Stimulated activated CD4-positive, alpha-beta T cell treated with anti-CD3 and anti-CD28 coated beads, Interleukin-1b, Interleukin-23, amount 100 ng/mL, for 4 hours (primary cell): ENCODE measurements around the gene LRRC7.
"Not testable (repeated sequence)": the region's sequence is repeated elsewhere in the genome, so short reads cannot be mapped to it uniquely, and the experiment has no call there.

Experiments used
- DNase-seq, 2 donors: peaks; one replicate each; pipeline ENCODE4 v3.0.0-alpha.2; 2020; ENCODE audit warnings: low read depth in 2 of 2

LRRC7 gene

DNA sequence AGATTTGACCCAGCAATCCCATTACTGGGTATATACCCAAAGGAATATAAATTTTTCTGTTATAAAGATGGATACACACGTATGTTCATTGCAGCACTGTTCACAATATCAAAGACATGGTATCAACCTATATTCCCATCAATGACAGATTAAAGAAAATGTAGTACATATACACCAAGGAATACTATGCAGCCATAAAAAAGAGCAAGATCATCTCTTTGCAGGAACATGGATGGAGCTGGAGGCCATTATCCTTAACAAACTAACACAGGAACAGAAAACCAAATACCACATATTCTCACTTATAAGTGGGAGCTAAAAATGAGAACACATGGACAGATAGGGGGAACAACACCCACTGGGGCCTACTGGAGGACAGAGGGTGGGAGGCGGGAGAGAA, 394.7 kb downstream of the LRRC7 start:
- not testable (repeated sequence) for DNase-seq

DNA sequence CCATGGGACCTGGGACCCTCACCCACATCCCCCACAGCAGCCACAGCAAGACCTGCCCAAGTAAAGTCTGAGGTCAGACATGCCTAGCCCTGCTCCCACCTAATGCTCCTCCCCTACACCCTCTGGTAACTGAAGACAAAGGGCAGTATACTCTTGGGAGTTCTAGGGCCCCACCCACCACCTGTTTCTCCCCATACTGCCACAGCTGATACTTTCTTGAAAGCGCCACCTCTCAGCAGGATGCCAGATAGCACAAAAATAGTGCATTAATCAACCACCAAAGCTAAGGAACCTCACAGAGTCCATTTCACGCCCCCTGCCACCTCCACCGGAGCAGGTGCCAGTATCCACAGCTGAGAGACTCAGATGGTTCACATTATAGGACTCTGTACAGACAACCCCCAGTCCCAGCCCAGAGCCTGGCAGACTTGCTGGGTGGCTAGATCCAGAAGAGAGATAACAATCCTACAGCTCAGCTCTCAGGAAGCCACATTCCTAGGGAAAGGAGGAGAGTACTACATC, 399.6 kb downstream of the LRRC7 start:
- DNase-seq: no peak

DNA sequence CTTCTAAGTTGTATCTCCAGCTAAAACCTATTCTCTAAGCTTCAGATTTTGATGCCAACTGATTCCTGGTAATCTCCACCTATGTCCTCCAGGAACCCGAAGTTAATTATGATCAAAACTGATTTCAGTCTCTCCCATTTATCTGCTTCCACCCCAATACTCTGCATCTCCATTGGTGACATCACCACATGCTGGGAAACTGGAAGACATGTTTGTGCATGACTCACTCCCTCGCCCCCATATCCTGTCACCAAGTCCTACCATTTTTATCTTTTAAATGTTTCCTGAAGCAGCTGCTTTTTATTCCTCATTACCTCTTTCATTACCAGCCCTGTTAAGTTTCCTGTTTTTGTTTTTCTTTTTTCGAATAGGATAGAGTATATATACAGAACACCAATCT, 409.2 kb downstream of the LRRC7 start:
- DNase-seq: no peak

DNA sequence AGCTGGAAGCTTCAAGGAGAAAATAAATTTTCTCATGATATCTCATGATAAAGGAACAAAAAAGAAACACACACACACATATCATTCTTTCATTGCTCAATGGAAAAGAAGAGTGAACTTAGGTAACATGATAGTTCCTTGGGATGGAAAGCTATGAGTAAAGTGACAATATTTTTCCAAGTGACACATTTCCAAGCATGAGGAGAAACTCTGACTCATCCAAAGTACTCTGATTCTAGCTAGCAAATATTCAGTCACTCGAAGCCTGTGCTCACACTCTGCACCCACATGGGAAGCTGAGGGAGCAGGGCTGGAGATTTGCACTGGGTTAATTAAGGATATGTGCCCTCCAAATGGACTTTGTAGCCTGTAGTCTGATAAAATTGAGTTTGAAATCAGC, 415.3 kb downstream of the LRRC7 start:
- no peak for DNase-seq

GRCh38 chr1:69985376-69985775, 417.7 kb downstream of the LRRC7 start:
- no peak for DNase-seq

DNA sequence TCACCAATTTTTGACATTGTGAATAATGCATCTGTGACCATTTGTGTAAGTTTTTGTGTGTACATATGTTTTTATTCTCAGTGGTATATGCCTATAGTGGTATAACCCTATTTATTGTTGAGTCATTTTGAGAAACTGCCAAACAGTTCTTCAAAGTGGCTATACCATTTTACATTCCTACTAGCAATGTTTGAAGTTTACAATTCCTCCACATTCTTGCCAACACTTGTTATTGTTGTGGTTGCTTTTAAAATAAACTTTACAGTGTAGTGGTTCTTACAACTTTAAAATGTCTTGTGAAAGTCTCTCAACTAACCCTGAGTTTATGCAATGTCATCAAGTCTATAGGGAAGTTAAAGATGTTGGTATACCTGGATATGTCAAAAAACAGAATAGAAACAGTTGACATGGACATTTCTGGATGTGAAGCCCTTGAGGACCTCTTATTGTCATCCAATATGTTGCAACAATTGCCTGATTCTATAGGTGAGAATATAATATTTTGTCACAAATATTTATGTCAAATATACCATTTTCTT, 418.2 kb downstream of the LRRC7 start:
- no peak for DNase-seq

DNA sequence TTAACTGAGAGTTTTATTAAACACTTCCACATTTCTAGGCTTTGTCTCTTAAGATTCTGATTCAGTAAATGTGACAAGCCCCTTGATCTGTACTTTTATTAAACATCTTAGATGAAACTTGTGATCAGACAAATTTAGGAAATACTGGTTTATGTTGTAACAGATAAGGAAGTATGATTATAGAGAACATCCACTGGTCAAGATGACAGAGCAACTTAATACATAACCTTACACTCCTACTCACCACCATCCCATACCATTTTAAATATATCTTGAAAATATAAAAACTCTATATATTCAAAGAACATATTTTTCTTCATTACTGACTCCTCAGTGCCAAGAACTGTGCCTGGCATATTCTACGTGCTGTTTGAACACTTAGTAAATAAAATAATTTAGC, 420.2 kb downstream of the LRRC7 start:
- DNase-seq: no peak

DNA sequence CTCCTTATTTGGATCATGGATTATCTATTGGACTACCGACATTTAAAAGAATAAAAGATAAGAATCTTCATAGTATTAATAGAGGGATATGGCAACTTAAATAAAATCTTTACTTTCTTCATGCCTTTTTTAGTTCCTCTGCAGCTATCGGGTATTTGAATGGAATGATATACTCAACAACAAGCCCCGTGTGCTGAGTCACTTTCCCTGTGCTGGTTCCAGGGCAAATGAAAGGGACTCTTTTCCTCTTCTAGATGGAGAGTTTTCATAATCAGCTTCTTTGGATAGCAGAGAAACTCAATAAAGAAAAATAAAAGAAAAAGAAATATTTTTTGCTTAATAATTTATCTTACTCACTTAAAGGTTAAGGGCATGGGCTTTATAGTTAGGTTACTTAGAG, 423.9 kb downstream of the LRRC7 start:
- no peak for DNase-seq

DNA sequence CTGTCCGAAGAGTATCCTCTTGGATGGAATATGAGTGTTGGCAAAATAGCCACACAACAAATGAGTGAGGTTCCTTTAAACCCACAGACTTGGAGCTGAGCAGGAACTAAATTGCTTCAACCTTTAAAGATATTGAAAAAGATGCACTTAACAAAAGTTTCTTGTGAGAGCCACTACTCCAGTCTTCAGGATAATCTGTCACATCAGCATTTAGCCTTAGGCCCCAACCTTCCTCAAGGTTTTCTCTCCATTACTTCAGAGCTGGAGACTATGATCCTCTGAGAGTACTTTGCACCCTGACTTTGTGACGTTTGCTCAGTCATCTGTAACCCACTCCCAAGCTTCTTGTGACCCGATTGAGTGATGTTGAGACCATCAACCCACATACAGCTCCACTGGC, 424.9 kb downstream of the LRRC7 start:
- no peak for DNase-seq

GRCh38 chr1:69993810-69994209, 426.1 kb downstream of the LRRC7 start:
- DNase-seq: no peak

GRCh38 chr1:69994241-69994640, 426.5 kb downstream of the LRRC7 start:
- DNase-seq: no peak

DNA sequence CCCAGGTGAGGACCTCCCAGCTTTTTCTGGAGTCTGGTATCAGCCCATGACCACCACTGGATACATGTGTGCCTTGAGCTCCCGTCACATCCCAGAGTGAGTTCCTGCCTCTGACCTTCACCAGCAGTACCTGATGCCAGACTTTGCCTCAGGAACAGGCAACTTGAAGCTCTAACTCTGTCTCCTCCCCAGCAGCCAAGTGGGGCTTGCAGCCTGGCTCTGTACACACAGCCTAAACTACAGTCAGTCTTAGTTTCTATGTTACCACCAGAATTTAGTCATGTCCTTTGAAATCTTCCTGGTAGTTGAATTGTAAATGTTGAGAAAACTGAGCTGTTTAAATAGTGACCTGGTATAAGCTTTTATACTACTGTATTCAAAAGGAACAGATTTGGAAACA, 431.1 kb downstream of the LRRC7 start:
- no peak for DNase-seq

- no peak for DNase-seq
These were observed 435.6 kb downstream of the LRRC7 start for GRCh38 chr1:70003211-70003908.

DNA sequence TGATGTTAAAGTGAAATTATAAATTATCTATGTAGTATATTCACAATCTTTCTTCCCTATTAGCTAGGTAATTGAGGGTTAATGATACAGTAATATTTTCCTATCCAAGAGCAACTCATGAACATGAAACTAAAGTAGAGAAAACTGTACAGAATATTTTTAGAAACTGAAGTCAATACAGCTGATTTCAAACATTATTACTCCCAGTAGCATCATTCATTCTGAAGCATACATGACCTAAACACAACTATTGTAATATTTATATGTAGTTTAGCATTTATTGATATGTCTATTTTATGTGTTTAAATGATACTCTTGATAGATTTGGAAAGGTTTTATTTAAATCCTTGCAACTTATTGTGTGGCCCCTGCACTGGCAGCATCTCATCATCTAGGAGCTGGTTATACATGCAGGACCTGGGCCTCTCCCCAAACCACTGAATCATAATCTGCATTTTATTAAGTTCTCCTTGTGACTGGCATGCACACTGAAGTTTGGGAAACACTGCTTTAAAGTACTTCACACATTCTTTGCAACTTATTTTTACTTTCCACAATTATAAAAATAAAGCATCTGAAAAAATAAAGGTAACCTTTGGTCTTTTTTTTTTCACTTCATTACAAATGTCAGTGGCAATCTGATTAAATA, 437.8 kb downstream of the LRRC7 start:
- no peak for DNase-seq

- DNase-seq: no peak
These were observed 440.9 kb downstream of the LRRC7 start for GRCh38 chr1:70008660-70009059.

- no peak for DNase-seq
These were observed 450.0 kb downstream of the LRRC7 start for GRCh38 chr1:70017770-70018169.

DNA sequence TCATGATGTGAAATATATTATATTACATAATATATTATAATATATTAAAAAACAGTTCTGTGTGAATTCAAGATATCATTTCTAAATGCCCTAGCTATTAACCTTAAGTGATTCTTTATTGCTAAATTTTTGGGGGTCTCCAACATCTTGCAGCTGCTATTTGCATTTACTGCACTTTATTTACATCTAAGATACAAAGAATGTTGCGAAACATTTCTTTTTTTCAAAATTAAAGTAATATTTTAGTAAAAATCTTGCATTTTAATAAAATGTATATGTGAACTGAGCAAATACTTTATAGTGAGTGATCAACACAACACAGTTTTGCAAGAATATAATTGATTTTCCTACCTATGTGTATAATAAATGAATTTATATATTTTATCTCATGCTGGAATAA, 456.6 kb downstream of the LRRC7 start:
- DNase-seq: no peak

GRCh38 chr1:70025052-70025451, 457.3 kb downstream of the LRRC7 start:
- no peak for DNase-seq

- no peak for DNase-seq
These were observed 458.1 kb downstream of the LRRC7 start for GRCh38 chr1:70025846-70026245.

- no peak for DNase-seq
These were observed 465.6 kb downstream of the LRRC7 start for GRCh38 chr1:70033266-70033873.

DNA sequence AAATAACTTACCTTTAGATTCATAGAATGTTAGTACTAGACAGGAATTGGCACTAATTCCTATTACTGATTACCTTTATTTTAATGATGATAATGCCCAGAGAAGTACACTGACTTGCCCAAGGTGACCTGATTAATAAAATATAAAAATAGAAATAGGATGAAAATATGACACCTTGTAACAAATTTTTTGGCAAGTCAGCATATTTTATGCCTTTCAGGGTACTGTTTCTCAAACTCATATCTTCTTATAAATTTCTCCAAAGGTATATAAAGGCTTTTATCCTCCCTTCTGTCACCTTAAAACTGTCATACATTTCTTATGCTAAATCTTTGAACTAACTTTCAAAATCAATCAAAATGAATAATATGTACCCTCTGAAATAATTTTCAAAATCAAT, 466.2 kb downstream of the LRRC7 start:
- no peak for DNase-seq

GRCh38 chr1:70034403-70034802, 466.7 kb downstream of the LRRC7 start:
- DNase-seq: no peak

DNA sequence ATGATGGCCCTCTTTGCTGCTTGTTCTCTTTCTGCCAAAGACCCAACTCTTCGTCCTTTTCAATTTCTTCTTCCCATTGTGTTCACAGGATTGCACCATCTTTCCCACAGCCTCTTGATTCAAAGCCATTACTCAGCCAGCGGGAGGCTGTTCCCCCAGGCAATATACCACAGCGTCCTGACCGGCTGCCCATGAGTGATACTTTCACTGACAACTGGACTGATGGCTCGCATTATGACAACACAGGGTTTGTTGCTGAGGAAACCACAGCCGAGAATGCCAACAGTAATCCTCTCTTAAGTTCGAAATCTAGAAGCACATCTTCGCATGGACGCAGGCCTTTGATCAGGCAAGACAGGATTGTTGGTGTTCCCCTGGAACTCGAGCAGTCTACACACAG, 470.3 kb downstream of the LRRC7 start:
- no peak for DNase-seq
